Nephron progenitor cell (in vitro differentiated cells): ENCODE data around the gene C10orf143.

ENCODE experiments used
- DNase-seq: peaks from one replicate; pipeline ENCODE4 v3.0.0; 2021
- H3K27ac Mint-ChIP-seq: 2 replicates; pipeline ENCODE4 v1.8.0; 2021; ENCODE audit warnings: mild to moderate bottlenecking, moderate library complexity, mixed read lengths
- H3K27me3 Mint-ChIP-seq: 2 replicates; pipeline ENCODE4 v1.8.0; 2021; ENCODE audit warnings: mild to moderate bottlenecking, low read depth, mixed read lengths; ENCODE audit not compliant: poor library complexity
- H3K36me3 Mint-ChIP-seq: 2 replicates; pipeline ENCODE4 v1.8.0; 2021; ENCODE audit warnings: low read depth, mixed read lengths
- H3K4me1 Mint-ChIP-seq: 2 replicates; pipeline ENCODE4 v1.8.0; 2021; ENCODE audit warnings: mixed read lengths
- H3K4me3 Mint-ChIP-seq: 2 replicates; pipeline ENCODE4 v1.8.0; 2021; ENCODE audit warnings: mild to moderate bottlenecking, moderate library complexity, mixed read lengths
- H3K9me3 Mint-ChIP-seq: 2 replicates; pipeline ENCODE4 v1.8.0; 2021; ENCODE audit warnings: mild to moderate bottlenecking, moderate library complexity, mixed read lengths
- CTCF ChIP-seq: fragments of 200-600 bp; sonication (generic); IDR thresholded peaks from 2 replicates; pipeline ENCODE4 v1.5.0; 2021; ENCODE audit warnings: antibody characterized with exemption

The C10orf143 gene

GRCh38 chr10:130079614-130080460 is 30.8 kb downstream of the C10orf143 start:
- Mint-ChIP-seq H3K27me3 (peaks cover 7% of the 10 kb centered on the region), H3K4me3 (no peak overlapping the region), H3K4me1 (no peaks in the 10 kb centered on the region), H3K36me3 (no peaks in the 10 kb centered on the region), H3K27ac (no peak overlapping the region), H3K9me3 (peaks cover 6% of the 10 kb centered on the region)
- no peak for TF ChIP-seq CTCF
- no peak for DNase-seq

- Mint-ChIP-seq H3K4me3 (no peak overlapping the region), H3K36me3 (peaks cover 2% of the 10 kb centered on the region), H3K9me3 (peaks cover under 1% of the 10 kb centered on the region), H3K4me1 (no peaks in the 10 kb centered on the region), H3K27ac (no peak overlapping the region), H3K27me3 (peaks cover 3% of the 10 kb centered on the region)
- DNase-seq = no peak
- no peak for TF ChIP-seq CTCF
These were observed 32.5 kb downstream of the C10orf143 start for GRCh38 chr10:130078120-130078519.

- no peak for TF ChIP-seq CTCF
- peaks cover 3% of the 10 kb centered on the region for H3K27me3 Mint-ChIP-seq
- peaks cover 12% of the 10 kb centered on the region for H3K9me3 Mint-ChIP-seq
- H3K36me3 Mint-ChIP-seq = peaks cover 5% of the 10 kb centered on the region
- H3K4me1 Mint-ChIP-seq = no peaks in the 10 kb centered on the region
- no peak overlapping the region for H3K4me3 Mint-ChIP-seq
- no peak overlapping the region for H3K27ac Mint-ChIP-seq
- DNase-seq = no peak
These were observed 33.9 kb downstream of the C10orf143 start for GRCh38 chr10:130076681-130077080.

GRCh38 chr10:130074639-130075038 is 36.0 kb downstream of the C10orf143 start:
- no peak overlapping the region for H3K27ac Mint-ChIP-seq
- peaks cover 5% of the 10 kb centered on the region for H3K36me3 Mint-ChIP-seq
- TF ChIP-seq CTCF = no peak
- H3K4me3 Mint-ChIP-seq = no peak overlapping the region
- peaks cover 12% of the 10 kb centered on the region for H3K9me3 Mint-ChIP-seq
- H3K4me1 Mint-ChIP-seq = no peaks in the 10 kb centered on the region
- peaks cover 7% of the 10 kb centered on the region for H3K27me3 Mint-ChIP-seq
- DNase-seq = no peak

- Mint-ChIP-seq H3K9me3 (peaks cover 12% of the 10 kb centered on the region), H3K4me3 (no peak overlapping the region)
These were observed 36.7 kb downstream of the C10orf143 start for GRCh38 chr10:130073912-130074311.

More at GRCh38 chr10:130073912-130074311, 36.7 kb downstream of the C10orf143 start:
- H3K27ac Mint-ChIP-seq = no peak overlapping the region
- TF ChIP-seq CTCF = no peak
- H3K36me3 Mint-ChIP-seq = peaks cover 5% of the 10 kb centered on the region
- H3K27me3 Mint-ChIP-seq = peaks cover 10% of the 10 kb centered on the region
- no peak for DNase-seq
- no peaks in the 10 kb centered on the region for H3K4me1 Mint-ChIP-seq
